ENCODE results near the gene BBS10. TPM values are rescaled to one million over a fixed set of nuclear protein-coding genes. Genes with fewer than 3 reads are reported as not detected.
A peak's percentile ranks its signal among the peaks of the same experiment; 100 is the strongest.
"Not testable (repeated sequence)": the region's sequence is repeated elsewhere in the genome, so short reads cannot be mapped to it uniquely, and the experiment has no call there.

BBS10 gene
- total and polyA plus RNA-seq, 9 of the 15 experiments (the other 6 are each of a cell fraction or from before 2014, with no cell fraction given), result 2.3 to 14.9 (median 5.9) TPM

- TF ChIP-seq, protein P1, sequence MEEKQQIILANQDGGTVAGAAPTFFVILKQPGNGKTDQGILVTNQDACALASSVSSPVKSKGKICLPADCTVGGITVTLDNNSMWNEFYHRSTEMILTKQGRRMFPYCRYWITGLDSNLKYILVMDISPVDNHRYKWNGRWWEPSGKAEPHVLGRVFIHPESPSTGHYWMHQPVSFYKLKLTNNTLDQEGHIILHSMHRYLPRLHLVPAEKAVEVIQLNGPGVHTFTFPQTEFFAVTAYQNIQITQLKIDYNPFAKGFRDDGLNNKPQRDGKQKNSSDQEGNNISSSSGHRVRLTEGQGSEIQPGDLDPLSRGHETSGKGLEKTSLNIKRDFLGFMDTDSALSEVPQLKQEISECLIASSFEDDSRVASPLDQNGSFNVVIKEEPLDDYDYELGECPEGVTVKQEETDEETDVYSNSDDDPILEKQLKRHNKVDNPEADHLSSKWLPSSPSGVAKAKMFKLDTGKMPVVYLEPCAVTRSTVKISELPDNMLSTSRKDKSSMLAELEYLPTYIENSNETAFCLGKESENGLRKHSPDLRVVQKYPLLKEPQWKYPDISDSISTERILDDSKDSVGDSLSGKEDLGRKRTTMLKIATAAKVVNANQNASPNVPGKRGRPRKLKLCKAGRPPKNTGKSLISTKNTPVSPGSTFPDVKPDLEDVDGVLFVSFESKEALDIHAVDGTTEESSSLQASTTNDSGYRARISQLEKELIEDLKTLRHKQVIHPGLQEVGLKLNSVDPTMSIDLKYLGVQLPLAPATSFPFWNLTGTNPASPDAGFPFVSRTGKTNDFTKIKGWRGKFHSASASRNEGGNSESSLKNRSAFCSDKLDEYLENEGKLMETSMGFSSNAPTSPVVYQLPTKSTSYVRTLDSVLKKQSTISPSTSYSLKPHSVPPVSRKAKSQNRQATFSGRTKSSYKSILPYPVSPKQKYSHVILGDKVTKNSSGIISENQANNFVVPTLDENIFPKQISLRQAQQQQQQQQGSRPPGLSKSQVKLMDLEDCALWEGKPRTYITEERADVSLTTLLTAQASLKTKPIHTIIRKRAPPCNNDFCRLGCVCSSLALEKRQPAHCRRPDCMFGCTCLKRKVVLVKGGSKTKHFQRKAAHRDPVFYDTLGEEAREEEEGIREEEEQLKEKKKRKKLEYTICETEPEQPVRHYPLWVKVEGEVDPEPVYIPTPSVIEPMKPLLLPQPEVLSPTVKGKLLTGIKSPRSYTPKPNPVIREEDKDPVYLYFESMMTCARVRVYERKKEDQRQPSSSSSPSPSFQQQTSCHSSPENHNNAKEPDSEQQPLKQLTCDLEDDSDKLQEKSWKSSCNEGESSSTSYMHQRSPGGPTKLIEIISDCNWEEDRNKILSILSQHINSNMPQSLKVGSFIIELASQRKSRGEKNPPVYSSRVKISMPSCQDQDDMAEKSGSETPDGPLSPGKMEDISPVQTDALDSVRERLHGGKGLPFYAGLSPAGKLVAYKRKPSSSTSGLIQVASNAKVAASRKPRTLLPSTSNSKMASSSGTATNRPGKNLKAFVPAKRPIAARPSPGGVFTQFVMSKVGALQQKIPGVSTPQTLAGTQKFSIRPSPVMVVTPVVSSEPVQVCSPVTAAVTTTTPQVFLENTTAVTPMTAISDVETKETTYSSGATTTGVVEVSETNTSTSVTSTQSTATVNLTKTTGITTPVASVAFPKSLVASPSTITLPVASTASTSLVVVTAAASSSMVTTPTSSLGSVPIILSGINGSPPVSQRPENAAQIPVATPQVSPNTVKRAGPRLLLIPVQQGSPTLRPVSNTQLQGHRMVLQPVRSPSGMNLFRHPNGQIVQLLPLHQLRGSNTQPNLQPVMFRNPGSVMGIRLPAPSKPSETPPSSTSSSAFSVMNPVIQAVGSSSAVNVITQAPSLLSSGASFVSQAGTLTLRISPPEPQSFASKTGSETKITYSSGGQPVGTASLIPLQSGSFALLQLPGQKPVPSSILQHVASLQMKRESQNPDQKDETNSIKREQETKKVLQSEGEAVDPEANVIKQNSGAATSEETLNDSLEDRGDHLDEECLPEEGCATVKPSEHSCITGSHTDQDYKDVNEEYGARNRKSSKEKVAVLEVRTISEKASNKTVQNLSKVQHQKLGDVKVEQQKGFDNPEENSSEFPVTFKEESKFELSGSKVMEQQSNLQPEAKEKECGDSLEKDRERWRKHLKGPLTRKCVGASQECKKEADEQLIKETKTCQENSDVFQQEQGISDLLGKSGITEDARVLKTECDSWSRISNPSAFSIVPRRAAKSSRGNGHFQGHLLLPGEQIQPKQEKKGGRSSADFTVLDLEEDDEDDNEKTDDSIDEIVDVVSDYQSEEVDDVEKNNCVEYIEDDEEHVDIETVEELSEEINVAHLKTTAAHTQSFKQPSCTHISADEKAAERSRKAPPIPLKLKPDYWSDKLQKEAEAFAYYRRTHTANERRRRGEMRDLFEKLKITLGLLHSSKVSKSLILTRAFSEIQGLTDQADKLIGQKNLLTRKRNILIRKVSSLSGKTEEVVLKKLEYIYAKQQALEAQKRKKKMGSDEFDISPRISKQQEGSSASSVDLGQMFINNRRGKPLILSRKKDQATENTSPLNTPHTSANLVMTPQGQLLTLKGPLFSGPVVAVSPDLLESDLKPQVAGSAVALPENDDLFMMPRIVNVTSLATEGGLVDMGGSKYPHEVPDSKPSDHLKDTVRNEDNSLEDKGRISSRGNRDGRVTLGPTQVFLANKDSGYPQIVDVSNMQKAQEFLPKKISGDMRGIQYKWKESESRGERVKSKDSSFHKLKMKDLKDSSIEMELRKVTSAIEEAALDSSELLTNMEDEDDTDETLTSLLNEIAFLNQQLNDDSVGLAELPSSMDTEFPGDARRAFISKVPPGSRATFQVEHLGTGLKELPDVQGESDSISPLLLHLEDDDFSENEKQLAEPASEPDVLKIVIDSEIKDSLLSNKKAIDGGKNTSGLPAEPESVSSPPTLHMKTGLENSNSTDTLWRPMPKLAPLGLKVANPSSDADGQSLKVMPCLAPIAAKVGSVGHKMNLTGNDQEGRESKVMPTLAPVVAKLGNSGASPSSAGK (IDR thresholded peaks at IDR 0.05), result peak; percentile 52; the same call in 1 of the 2 replicates
- TF ChIP-seq, protein P2, sequence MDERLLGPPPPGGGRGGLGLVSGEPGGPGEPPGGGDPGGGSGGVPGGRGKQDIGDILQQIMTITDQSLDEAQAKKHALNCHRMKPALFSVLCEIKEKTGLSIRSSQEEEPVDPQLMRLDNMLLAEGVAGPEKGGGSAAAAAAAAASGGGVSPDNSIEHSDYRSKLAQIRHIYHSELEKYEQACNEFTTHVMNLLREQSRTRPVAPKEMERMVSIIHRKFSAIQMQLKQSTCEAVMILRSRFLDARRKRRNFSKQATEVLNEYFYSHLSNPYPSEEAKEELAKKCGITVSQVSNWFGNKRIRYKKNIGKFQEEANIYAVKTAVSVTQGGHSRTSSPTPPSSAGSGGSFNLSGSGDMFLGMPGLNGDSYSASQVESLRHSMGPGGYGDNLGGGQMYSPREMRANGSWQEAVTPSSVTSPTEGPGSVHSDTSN (CRISPR knock-in tag; IDR thresholded peaks at IDR 0.05; ENCODE audit: low read depth), result not testable (repeated sequence)
- TF ChIP-seq, protein P2 (tag; conservative IDR thresholded peaks at IDR 0.05; ENCODE audit: low read depth), result 0 out of 2 replicates have a peak, but pooled peaks have one; percentile 16
- TF ChIP-seq PHF8 (IDR thresholded peaks at IDR 0.05; ENCODE audit: borderline replicate concordance, low read length) (peak; percentile 18; the same call in 1 of the 2 replicates), SMARCE1 (IDR thresholded peaks at IDR 0.05) (0 out of 2 replicates have a peak, but pooled peaks have one; percentile 30), MYC (CRISPR knock-in tag; IDR thresholded peaks at IDR 0.05; ENCODE audit: borderline replicate concordance, low read depth) (0 out of 2 replicates have a peak, but pooled peaks have one; percentile 21), MNT (conservative IDR thresholded peaks at IDR 0.05) (0 out of 4 replicates have a peak, but pooled peaks of 1 of the 2 experiments have one; percentile 22), POLR2B (IDR thresholded peaks at IDR 0.05; ENCODE audit: low read depth, partially characterized antibody) (peak; percentile 19), CTBP1 (IDR thresholded peaks at IDR 0.05; ENCODE audit: borderline replicate concordance) (0 out of 2 replicates have a peak, but pooled peaks have one; percentile 10), LEF1 (IDR thresholded peaks at IDR 0.05) (peak; percentile 47; the same call in 1 of the 2 replicates)
- not testable (repeated sequence) for TF ChIP-seq MYC (IDR thresholded peaks at IDR 0.05; ENCODE audit: low read depth, low read length)
Observed at GRCh38 chr12:76319595-76320319, 28.5 kb downstream of the BBS10 start (continued).
